Measurements from ENCODE around the gene AADAC. TPM values are rescaled to one million over a fixed set of nuclear protein-coding genes. Genes with fewer than 3 reads are reported as not detected.

Gene AADAC
- 0.12 TPM for total RNA-seq

GRCh38 chr3:151813799-151814198, at the start of gene AADAC:
TSS of gene AADAC (plus strand) at chr3:151814116. CDS start at chr3:151814163, 47 bp downstream.

GRCh38 chr3:151873398-151873797, 59.5 kb downstream of the AADAC start, which contains the start of gene SUCNR1:
TSS of gene SUCNR1 (plus strand) at chr3:151873643. CDS start at chr3:151879893, 6,250 bp downstream.

Other genes with a start within 250 kb of the AADAC start
- gene AADACL2, start 80.2 kb upstream of the AADAC start, total RNA-seq = not detected
- 7.9 TPM for gene SUCNR1, start 59.5 kb downstream of the AADAC start, total RNA-seq